Prostate gland (tissue), 2 donors: ENCODE data around the gene JARID2.

Source experiments
- POLR2A ChIP-seq: fragments of 450-650 bp; IDR thresholded peaks from one replicate; pipeline ENCODE4 v1.6.1; 2016; ENCODE audit warnings: antibody characterized with exemption, mild to moderate bottlenecking
- TF ChIP-seq, protein P1 (sequence below), 4 experiments: fragments of 200-600 bp in 2 of 4; fragments of 450-650 bp in 2 of 4; sonication (generic) in 2 of 4; IDR thresholded peaks; 1 replicate in 3 of 4; 2 replicates in 1 of 4; pipeline ENCODE4 v1.5.1; 2016 to 2019; ENCODE audit warnings: antibody characterized with exemption in 4 of 4, mild to moderate bottlenecking in 2 of 4, moderate library complexity in 2 of 4

- TF ChIP-seq POLR2A: no peak
- TF ChIP-seq, protein P1, sequence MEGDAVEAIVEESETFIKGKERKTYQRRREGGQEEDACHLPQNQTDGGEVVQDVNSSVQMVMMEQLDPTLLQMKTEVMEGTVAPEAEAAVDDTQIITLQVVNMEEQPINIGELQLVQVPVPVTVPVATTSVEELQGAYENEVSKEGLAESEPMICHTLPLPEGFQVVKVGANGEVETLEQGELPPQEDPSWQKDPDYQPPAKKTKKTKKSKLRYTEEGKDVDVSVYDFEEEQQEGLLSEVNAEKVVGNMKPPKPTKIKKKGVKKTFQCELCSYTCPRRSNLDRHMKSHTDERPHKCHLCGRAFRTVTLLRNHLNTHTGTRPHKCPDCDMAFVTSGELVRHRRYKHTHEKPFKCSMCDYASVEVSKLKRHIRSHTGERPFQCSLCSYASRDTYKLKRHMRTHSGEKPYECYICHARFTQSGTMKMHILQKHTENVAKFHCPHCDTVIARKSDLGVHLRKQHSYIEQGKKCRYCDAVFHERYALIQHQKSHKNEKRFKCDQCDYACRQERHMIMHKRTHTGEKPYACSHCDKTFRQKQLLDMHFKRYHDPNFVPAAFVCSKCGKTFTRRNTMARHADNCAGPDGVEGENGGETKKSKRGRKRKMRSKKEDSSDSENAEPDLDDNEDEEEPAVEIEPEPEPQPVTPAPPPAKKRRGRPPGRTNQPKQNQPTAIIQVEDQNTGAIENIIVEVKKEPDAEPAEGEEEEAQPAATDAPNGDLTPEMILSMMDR (IDR thresholded peaks at IDR 0.05): no peak
Observed at GRCh38 chr6:15527838-15528617, 282.2 kb downstream of the JARID2 start.
